Activated CD4-positive, alpha-beta T cell treated with anti-CD3 and anti-CD28 coated beads, Interleukin-10, Interleukin-2, amounts not matched to agents 100 ng/mL and 50 ng/mL, durations not matched to agents 16 hours and 8 hours (primary cell): ENCODE data around the gene TTC17.
"Not testable (repeated sequence)": the region's sequence is repeated elsewhere in the genome, so short reads cannot be mapped to it uniquely, and the experiment has no call there.

Source experiments
- DNase-seq: peaks from one replicate; pipeline ENCODE4 v3.0.0-alpha.2; 2020

TTC17 gene, protein sequence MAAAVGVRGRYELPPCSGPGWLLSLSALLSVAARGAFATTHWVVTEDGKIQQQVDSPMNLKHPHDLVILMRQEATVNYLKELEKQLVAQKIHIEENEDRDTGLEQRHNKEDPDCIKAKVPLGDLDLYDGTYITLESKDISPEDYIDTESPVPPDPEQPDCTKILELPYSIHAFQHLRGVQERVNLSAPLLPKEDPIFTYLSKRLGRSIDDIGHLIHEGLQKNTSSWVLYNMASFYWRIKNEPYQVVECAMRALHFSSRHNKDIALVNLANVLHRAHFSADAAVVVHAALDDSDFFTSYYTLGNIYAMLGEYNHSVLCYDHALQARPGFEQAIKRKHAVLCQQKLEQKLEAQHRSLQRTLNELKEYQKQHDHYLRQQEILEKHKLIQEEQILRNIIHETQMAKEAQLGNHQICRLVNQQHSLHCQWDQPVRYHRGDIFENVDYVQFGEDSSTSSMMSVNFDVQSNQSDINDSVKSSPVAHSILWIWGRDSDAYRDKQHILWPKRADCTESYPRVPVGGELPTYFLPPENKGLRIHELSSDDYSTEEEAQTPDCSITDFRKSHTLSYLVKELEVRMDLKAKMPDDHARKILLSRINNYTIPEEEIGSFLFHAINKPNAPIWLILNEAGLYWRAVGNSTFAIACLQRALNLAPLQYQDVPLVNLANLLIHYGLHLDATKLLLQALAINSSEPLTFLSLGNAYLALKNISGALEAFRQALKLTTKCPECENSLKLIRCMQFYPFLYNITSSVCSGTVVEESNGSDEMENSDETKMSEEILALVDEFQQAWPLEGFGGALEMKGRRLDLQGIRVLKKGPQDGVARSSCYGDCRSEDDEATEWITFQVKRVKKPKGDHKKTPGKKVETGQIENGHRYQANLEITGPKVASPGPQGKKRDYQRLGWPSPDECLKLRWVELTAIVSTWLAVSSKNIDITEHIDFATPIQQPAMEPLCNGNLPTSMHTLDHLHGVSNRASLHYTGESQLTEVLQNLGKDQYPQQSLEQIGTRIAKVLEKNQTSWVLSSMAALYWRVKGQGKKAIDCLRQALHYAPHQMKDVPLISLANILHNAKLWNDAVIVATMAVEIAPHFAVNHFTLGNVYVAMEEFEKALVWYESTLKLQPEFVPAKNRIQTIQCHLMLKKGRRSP

DNA sequence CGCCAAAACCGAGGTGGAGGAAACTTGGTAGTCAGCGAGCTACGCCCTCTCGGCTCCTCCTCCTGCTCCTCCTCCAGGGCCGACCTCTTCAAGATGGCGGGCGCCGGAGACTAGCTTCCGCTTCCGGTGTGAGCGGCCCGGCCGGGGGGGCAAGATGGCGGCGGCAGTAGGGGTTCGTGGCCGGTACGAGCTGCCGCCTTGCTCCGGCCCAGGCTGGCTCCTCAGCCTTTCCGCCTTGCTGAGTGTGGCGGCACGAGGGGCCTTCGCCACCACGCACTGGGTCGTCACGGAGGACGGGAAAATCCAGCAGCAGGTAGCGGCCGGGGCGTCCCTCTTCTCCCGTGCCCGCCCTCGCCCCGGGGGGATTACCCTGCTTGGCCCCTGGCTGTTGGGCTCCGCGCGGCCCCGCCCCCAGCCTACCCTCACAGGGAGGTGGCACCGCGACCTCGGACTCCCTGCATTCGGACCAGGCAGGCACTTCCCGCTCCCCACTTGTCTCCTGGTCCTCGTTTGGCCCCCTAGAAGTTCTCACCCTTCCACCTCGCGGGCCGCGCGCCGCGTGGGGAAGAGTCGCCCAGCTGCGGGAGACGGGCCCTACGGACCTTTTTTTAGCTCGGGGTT lies at the start of gene TTC17:
Gene TTC17, plus strand, starts transcription at position 120 of the 621 bp plus-strand sequence. Its CDS starts 35 bp downstream, at position 155.
- peak; percentile 97 for DNase-seq

DNA sequence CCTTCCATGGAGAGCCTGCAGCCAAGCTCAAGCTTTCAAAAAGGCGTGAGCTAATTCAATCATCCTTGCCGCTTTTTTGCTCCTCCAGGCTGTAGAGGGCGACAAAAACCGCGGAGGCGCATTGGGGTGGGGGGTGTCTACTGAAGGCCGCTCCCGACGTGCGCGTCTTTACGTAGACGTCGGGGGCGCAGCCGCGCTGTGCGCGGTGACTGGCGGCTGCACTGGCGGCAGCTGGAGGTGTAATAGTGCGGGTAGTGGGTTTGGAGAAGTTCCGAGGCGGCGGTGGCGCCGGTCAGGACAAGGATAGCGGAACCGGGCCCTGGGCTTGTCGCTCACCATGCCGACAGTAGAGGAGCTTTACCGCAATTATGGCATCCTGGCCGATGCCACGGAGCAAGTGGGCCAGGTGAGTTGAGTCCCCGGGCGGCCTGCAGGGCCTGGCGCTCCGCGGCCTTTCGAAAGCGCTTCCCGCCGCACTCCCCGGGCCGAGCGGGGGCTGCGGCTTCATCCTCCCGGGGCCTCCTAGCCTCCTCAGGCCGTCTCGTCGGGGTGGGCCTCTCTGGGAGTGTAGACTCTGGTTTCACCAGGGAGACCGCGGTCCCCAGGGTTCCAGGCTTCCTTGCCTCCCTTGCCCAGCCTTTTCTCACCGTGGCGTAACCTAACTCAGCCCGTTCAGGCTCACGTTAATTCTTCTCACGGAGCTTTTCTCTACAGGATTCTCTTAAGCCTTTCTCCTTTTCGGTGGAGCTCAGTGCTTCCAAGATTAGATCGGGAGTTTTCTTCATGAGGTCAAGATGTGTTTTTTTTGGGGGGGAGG lies 46.7 kb upstream of the TTC17 start, which contains the start of gene API5:
Gene API5, plus strand, starts transcription at position 206 of the 817 bp plus-strand sequence. Its CDS starts 132 bp downstream, at position 338.
- peak; percentile 97 for DNase-seq

DNA sequence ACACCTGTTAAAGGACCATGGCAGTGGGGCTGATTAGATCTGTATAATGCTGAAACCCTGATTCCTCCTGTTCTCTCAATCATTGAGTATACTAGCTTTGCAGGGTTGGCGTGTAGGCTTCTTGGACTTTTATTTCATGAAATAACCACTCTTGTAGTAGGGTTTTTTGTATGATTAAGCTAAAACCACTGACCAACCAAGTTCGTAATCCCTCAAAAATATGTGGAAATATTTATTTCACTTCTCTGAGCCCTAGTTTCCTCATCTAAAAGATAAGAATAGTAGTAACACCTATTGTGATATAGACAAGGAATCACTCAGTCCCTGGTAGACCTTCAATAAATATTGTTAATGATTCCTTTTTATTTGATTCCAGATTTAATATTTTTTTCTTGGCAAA lies 42.8 kb upstream of the TTC17 start:
- DNase-seq: no peak

DNA sequence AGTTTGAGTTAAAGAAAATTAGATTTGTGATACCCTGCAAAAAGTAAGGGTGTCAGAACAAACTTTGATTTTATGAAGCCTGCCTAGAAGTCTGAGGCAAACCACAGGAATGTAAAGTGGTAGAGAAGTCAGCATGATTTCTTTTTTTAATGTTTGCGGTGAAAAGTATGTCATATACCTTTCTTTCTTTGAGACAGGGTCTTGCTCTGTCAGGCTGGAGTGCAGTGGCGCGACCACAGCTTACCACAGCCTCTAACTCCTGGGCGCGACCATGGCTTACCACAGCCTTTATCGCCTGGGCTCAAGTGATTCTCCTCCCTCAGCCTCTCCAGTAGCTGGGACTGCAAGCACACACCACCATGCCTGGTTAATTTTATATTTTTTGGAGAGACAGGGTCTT lies 42.3 kb upstream of the TTC17 start:
- DNase-seq: peak; percentile 63

DNA sequence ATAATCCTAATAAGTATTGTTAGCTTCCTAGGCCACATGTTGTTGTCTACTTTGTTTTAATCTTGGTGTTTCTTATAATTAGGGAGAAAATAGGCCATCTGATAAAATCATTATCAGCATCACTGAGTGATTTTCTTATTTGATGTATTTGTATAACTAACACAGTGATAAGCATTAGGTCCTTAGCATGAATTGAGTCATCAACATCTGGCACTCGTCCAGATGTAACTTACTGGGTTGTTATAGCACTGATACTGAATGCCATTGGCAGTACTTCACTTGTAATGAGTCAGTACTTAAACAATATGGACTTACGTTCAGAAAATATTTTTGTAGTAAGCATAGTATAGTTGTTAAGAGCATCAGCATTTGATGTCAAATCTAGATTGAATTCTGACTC lies 30.7 kb upstream of the TTC17 start:
- DNase-seq: no peak

DNA sequence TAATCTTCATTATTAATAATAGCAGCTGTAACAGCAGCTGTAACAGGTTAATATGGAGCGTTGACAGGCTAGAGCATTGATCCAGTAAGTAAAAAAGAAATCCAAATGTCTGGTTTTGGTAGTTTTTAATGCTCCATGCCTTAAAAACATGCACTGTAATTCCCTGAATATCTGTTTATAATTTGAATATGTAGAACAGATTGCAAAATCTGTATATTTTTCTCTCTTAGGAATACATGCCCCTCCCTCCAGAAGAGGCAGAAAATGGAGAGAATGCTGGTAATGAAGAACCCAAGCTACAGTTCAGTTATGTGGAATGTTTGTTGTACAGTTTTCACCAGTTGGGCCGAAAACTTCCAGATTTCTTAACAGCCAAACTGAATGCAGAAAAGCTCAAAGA lies 30.2 kb upstream of the TTC17 start:
- no peak for DNase-seq

DNA sequence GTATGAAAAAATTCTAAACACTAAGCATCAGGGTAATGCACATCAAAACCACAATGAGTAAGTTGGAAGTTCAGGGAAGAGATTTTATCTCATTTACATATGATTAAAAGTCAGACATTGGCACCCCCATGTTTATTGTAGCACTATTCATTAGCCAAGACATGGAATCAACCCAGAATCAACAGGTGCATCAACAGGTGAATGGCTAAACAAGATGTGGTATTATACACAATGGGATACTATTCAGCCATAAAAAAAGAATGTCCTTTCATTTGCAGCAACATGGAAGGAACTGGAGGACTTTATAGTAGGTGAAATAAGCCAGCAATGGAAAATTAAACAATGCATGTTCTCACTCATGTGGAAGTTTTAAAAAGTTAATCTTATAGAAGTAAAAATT lies 17.6 kb upstream of the TTC17 start:
- no peak for DNase-seq

DNA sequence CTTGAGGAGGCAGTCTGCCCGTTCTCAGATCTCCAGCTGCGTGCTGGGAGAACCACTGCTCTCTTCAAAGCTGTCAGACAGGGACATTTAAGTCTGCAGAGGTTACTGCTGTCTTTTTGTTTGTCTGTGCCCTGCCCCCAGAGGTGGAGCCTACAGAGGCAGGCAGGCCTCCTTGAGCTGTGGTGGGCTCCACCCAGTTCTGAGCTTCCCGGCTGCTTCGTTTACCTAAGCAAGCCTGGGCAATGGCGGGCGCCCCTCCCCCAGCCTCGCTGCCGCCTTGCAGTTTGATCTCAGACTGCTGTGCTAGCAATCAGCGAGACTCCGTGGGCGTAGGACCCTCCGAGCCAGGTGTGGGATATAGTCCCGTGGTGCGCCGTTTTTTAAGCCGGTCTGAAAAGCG lies 7.3 kb upstream of the TTC17 start:
- not testable (repeated sequence) for DNase-seq

DNA sequence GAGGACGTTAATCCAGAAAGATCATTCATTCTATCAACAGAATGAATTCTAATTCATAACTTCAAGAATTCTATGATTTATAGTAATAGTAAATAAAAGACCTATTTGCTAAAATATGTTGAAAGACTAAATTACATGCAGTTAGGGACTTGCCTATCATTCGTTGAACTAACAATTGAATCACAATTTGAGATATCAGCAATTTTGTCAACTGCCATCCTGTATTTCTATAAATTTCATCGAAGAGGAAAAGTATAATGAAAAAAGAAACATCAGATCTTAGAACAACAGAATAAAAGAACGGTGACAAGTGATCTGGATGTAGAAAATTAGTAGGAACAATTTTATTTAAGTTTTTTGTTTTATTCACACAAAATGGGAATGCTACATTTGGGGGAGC lies 4.4 kb upstream of the TTC17 start:
- no peak for DNase-seq

DNA sequence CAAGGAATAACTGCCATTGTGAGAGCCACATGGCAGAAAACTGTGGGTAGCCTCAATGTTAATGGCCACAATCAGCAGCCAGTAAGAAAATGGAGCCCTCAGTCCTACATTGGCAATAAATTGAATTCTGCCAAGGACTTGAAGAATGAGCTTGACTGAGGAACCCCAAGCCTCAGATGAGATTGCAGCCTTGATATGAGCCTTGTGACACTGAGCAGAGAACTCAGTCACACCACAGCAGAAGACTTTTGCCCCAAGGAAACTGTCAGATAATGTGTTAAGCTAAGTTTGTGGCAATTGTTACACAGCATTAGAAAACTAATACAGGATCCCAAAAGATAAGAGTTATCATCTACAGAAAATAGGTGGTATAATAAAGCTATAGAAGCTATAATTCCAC lies 2.4 kb upstream of the TTC17 start:
- DNase-seq: no peak

DNA sequence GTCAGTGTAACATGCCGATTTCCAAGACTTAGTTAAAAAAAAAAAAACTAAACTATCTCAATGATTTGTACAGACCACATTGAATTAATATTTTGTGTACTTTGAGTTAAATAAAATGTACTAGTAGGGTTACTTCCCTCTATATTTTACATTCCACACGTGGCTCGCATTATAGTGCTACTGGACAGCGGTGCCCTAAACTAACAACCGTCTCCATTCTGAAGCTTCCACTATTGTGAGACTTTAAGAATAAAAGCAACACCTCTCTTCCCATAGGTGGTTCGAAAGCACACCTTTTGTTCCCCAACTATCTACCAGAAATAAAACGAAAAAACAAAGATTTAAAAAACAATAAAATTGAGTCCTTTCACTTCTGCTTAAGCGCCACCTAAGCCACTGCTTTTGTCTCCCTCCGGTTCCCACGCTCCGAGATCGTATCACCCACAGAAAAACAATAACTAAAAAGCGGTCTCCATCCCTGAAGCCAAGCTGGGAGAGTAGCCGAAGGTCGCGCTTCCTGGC lies 380 bp upstream of the TTC17 start:
- no peak for DNase-seq

DNA sequence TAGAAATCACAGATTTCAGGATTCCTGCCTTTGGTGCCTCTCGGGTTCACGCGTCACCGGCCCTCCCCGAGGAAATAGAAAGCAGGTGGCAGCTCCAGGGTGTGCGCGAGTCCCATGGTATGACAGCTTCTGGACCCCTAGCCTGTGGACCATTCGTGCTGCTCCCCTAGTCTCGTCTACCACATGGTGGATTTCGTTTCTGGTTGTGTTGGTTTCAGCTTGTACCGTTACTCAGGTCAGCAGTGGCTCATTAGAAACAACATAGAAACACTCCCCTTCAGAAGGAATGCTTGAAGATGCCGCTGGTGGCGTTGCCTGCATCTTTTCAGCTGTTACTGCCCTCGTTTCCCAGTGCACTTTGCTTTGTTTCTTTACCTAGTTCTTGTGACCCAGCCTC lies 700 bp downstream of the TTC17 start:
- peak; percentile 50 for DNase-seq

DNA sequence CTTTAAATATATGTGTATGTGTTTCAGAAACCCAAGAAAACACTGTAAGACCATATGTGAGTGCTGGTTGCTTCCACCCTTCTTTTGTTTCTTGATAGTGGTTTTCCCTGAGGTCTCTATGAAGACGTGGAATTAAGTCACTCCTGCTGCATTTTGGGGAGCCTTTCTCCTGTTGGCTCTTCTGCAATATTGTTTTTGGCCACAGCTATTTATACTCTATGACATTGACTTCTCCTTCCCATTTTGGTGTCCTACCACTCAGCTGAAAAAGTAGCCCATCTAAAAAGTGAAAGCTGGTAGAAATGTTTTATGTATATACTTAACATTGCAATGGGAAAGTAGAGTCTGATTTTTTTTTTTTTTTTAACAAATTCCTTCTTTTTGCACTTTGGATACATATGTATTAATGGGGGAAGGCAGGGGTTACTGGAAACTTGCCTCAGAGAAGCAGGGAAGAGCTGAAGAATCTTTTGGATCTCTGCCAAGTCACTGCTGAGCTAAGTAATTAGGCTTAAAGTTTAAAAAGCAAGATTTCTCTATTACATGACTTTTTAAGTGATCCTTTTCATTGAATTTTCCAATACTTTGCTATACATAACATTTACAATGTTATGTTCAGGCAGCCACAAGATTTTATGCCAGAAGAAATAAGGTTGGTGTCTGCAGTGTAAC lies 1.8 kb downstream of the TTC17 start:
- DNase-seq: no peak

DNA sequence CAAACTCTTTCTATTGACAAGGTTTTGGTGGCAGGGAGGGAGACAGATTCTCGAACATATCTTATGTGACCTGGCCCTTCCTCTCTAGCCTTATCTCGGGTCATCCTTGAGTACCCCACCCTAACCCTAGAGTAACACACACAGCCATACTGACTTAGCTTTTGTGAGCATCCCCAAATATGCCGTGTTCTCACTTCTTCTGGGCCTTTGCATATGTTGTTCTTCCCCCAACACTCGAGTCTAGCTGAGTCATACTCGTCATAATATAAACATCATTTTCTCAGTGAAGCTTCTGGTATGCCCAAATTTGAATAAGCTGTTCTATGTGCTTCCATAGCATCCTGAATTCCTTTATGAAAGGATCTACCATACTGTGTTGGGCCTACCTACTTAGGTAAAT lies 8.0 kb downstream of the TTC17 start:
- no peak for DNase-seq

DNA sequence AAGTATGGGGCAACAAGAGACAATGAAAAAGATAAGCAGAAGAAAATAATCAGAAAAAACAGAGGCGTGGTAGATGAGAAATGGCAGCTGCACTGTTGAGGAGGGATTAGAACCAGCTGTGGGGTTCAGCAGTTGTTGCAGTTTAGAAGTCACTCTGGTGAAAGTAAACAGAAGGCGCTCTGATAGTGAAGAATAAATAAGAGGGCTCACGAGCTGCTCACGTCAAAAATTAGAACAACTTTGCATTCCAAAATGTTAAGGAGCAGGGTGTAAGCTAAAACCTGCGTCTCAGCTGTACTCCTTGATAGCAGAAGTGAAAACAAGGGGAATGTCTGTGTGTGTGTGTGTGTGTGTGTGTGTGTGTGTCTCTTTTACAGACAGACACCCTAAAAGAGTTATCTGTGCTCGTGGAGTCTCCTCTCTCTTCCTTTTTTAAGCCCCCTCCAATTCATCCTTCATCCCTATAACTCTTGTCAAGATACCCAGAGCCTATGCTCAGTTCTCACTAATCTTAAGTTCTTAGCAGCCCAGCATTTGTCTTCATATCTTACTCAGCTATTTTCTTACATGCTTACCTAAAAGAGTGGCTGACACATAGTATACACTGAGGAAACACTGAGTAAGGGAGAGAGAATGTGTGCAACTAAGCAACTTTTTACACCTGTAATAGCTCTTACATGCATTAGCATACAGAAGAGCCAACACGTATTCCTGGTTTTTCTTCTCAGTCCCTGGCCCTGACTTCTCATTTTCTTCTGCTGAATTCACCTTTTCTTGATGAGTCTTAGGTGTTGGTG lies 8.9 kb downstream of the TTC17 start:
- DNase-seq: no peak

DNA sequence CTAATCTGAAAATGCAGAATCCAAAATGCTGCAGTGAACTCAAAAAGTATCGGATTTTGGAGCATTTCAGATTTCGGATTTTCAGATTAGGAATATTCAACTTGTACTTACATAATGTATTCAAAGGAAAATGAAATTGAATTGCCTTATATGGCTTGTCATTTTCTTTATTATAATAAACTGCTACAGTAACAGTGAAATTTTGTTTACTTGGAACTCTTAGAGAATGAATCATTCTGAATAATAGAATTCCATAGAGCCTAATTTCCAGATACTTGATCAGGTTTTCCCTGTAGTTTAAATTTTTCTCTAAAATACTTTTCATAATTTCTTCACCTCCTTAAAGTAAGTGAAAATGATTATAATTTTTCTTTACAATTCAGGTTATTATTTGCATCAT lies 17.3 kb downstream of the TTC17 start:
- no peak for DNase-seq

DNA sequence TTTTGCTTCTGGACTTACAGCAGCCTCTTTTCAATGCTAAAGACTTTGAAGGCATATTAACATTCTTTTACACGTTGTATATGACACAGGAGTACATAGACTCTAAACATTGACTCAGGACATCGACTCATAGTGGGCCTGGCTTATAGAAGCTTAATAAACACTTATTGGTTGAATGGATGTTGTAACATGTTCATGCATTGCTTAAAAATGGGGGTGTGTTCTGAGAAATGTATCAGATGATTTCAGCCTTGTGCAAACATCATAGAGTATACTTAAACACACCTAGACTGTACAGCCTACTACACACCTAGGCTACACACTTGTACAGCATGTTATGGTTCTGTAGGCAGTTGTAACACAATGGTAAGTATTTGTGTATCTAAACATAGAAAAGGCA lies 17.9 kb downstream of the TTC17 start:
- no peak for DNase-seq

DNA sequence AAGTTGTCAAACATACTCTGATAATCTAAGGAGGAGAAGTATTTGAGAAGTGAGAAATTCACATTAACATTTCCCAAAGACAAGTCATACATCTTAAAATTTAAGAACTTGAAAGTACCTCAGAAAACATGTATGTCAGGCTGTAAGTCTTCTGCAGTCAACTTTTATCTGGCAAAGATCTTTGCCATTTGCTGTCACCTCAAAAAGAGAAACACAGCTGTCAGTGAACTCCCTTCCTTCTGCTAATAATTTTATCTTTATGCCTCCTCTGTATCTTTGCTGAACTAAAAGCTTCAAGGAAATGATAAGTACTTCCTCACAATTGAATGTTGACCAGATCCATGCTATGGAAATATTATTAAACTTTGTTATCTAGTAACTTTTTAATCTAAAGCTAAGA lies 18.7 kb downstream of the TTC17 start:
- DNase-seq: no peak

DNA sequence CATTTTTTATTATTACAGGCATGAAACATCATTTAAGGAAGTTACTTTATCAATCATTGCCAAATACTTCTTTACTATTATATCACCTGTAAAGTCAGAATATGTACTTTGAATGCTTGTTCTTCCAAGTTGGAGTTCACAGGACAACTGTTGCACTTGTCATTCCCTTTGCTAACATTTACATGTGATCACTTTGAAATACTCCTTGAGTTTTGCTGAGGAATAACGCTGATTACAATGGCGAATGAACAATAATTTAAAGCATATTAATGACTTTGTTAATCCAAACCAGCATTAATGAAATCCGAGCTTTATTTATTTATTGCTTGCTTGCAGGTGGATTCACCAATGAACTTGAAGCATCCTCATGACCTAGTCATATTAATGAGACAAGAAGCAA lies 20.2 kb downstream of the TTC17 start:
- no peak for DNase-seq

DNA sequence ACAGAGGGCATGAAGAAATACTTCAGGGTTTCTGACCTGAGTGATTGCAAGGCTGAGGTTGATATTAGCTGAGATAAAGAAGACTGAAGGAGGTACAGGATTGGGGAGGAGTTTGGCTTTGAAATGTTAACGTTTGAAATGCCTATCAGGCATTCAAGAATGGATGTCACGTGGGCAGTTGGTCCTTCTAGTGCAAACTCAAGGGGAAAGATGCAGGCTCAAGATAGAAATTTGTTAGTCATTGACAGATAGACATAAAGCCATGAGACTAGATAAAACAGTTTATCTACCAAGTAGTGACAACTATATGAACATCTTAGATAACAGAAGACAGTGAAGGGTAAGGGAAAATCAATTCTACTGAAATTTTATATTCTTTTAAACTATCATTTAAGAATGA lies 23.1 kb downstream of the TTC17 start:
- DNase-seq: no peak
